ENCODE results near the gene TANGO2. TPM values are rescaled to one million over a fixed set of nuclear protein-coding genes. Genes with fewer than 3 reads are reported as not detected.

The TANGO2 gene
- total and polyA plus RNA-seq, 7 donors: 20.6 to 73.3 (median 34.9) TPM

DNA sequence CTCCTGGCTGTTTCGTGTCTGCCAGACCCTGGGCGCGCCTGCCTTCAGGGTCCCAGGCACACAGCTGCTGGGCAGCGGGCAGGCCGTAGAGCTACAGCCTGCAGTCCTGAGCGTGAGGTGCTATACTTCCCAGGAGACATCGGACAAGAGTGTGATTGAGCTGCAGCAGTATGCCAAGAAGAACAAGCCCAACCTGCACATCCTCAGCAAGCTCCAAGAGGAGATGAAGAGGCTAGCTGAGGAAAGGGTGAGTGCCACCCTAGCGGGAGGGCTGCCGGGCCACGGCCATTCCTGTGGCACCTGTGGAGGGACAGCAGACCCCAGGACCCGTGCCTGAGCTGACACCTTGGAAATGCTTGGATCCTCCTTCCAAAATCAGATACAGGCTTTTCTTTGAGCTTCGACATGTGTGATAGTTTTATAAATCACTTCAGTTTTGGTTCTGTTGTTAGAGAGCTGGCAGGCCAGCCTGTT lies 87.9 kb downstream of the TANGO2 start:
- 84 to 95% (median 87%) methylated on average over 12 of the region's 12 CpGs for WGBS, 3 donors
- TF ChIP-seq, protein P1, sequence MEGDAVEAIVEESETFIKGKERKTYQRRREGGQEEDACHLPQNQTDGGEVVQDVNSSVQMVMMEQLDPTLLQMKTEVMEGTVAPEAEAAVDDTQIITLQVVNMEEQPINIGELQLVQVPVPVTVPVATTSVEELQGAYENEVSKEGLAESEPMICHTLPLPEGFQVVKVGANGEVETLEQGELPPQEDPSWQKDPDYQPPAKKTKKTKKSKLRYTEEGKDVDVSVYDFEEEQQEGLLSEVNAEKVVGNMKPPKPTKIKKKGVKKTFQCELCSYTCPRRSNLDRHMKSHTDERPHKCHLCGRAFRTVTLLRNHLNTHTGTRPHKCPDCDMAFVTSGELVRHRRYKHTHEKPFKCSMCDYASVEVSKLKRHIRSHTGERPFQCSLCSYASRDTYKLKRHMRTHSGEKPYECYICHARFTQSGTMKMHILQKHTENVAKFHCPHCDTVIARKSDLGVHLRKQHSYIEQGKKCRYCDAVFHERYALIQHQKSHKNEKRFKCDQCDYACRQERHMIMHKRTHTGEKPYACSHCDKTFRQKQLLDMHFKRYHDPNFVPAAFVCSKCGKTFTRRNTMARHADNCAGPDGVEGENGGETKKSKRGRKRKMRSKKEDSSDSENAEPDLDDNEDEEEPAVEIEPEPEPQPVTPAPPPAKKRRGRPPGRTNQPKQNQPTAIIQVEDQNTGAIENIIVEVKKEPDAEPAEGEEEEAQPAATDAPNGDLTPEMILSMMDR (IDR thresholded peaks at IDR 0.05): no peak
- H3K27ac ChIP-seq: no peak overlapping the region
- peak; percentile 4 to 45 for DNase-seq
- no peaks in the 10 kb centered on the region for H3K9me3 ChIP-seq
- no peak overlapping the region for H3K4me3 ChIP-seq
- peaks cover 29% of the 10 kb centered on the region for H3K4me1 ChIP-seq
- no peaks in the 10 kb centered on the region for H3K27me3 ChIP-seq (ENCODE audit: insufficient read depth in 3 of 3, low read length in 2 of 3)
- intact Hi-C loops (cut with DNase I): no loop called here
- peaks cover 5 to 94% of the 10 kb centered on the region in 2 donors for H3K36me3 ChIP-seq (ENCODE audit: insufficient read depth in 1 of 2, low read depth in 1 of 2)
- no peak for ATAC-seq

DNA sequence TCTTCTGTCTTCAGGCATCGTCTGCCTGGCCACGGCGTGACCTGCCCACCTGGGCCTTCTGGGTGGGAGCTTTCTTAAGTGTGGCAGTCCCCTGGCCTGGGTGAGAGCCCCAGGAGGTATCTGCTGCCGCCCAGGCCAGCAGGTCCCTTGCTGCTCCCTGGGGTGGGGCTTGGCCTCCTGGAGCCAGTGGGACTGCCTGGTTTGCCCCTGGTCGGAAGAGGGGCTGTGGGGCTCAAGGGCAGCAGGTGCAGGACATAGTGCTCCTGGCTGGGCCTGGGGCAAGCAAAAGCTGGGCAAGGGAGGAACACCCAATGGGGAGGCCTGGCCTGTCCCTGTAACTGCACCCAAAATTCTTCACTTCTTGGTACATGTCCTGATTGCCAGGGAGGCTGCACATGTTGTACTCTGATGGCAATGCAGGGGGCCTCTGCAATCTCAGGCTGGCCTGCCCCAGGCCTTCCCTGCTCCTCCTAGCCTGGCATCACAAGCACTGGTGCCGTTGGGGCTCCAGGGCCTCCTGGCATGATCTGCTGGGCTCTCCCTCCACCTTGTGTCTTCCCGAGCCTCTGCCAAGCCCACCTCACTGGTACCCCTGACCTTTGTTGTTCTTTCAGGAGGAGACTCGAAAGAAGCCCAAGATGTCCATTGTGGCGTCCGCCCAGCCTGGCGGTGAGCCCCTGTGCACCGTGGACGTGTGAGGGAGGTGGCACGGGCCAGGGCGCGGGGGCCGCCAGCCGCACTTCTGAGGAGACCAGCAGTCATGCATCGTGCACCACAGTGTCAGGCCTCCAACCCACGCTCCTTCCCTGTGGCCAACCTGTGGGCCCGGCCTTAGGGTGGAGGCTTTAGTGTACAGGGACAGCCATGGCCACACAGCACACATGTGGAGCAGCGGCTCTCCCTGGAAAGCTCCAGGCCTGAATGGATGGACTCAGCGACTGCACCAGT lies 88.8 kb downstream of the TANGO2 start:
- H3K4me3 ChIP-seq: no peak overlapping the region
- TF ChIP-seq, protein P1 (IDR thresholded peaks at IDR 0.05): no peak
- DNase-seq: peak; percentile 12 to 54
- WGBS, 3 donors: 74 to 83% (median 77%) methylated on average over 23 of the region's 23 CpGs
- intact Hi-C loops (cut with DNase I): no loop called here
- no peak overlapping the region for H3K27ac ChIP-seq
- ATAC-seq: no peak
- H3K36me3 ChIP-seq (ENCODE audit: insufficient read depth in 1 of 2, low read depth in 1 of 2): peaks cover 5 to 100% of the 10 kb centered on the region in 2 donors
- H3K9me3 ChIP-seq: no peaks in the 10 kb centered on the region
- H3K4me1 ChIP-seq: peaks cover 26% of the 10 kb centered on the region
- no peaks in the 10 kb centered on the region for H3K27me3 ChIP-seq (ENCODE audit: insufficient read depth in 3 of 3, low read length in 2 of 3)

DNA sequence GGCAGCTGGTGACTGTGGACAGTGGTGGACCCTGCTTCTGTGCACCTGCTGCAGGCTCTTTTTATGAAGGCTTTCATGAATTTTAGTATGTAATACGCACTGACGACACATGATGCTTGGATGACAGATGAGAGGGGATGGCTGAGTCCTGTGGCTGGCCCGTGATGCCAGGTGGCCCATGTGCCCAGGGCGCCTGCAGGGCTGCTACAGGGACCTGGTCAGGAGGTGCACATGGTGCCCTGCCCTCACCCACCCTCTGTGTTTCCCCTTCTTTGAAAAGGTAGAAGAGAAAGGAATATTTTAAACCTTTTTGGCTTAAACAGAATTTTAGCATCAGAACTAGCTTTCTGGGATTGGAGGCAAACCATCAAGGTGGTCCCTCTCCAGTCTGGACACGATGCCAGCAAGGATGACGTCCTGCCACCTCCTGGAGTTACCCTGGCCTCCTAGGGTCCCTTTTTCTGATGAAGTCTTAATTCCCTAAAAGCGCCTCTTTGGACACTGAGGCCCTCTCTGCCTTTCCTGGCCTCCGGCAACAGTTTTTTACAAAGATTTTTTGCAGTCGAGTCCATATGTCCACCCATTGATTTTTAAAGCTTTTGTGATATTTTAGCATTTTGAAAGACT lies 89.6 kb downstream of the TANGO2 start:
- peaks cover 5 to 98% of the 10 kb centered on the region in 2 donors for H3K36me3 ChIP-seq (ENCODE audit: insufficient read depth in 1 of 2, low read depth in 1 of 2)
- H3K27ac ChIP-seq: peak overlapping the region; percentile 46
- DNase-seq: peak; percentile 8 to 43
- intact Hi-C loops (cut with DNase I): no loop called here
- H3K4me1 ChIP-seq: peaks cover 23% of the 10 kb centered on the region
- no peaks in the 10 kb centered on the region for H3K27me3 ChIP-seq (ENCODE audit: insufficient read depth in 3 of 3, low read length in 2 of 3)
- H3K4me3 ChIP-seq: no peak overlapping the region
- WGBS, 3 donors: 71 to 79% (median 75%) methylated on average over 9 of the region's 9 CpGs
- TF ChIP-seq, protein P1 (IDR thresholded peaks at IDR 0.05): no peak
- H3K9me3 ChIP-seq: no peaks in the 10 kb centered on the region
- no peak for ATAC-seq

DNA sequence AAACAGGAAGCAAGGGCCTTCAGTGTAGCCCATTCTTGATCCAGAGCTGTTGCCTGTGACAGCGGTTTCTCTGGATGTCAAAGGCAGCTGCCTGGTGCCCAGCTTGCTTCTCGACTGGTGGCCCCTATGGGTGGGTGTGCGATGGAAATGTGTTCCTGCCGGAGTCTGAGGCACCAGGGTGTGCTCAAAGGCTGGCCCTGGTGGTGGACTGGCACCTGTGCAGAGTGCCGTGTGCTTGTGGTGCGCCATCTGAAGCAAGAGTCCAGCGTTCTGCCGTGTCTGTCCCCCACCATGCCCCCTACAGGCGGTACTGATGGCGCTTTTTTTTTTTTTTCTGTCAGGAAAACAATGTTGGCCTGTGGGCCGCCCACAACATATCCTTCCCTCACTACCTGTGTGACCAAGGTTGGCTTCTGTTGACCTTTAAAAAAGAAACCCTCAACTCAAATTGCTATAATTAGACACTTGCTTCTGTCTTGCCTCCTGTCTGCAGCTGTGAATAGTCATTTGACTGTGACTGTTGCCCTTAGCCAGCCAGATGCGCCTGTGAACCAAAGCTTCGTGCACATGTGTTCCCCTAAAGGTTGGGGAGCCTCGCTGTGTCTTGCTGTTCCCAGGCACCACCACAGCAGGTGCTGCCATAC lies 90.3 kb downstream of the TANGO2 start:
- Histone ChIP-seq H3K27ac (peak overlapping the region; percentile 46), H3K4me1 (peaks cover 23% of the 10 kb centered on the region), H3K27me3 (ENCODE audit: insufficient read depth in 3 of 3, low read length in 2 of 3) (no peaks in the 10 kb centered on the region), H3K4me3 (no peak overlapping the region), H3K9me3 (no peaks in the 10 kb centered on the region), H3K36me3 (ENCODE audit: insufficient read depth in 1 of 2, low read depth in 1 of 2) (peaks cover 5 to 96% of the 10 kb centered on the region in 2 donors)
- intact Hi-C loops (cut with DNase I): no loop called here
- TF ChIP-seq, protein P1 (IDR thresholded peaks at IDR 0.05): no peak
- WGBS, 3 donors: 54 to 58% (median 54%) methylated on average over 14 of the region's 14 CpGs
- DNase-seq (peak; percentile 9 to 48), ATAC-seq (peak in 2 of 4 donors; percentile 26 to 28)
